Upper lobe of left lung (tissue), 6 donors: ENCODE data around the gene ATP11A. TPM values are rescaled to one million over a fixed set of nuclear protein-coding genes. Genes with fewer than 3 reads are reported as not detected.

ENCODE experiments used
- ATAC-seq, 2 donors: fragments of 200-7000 bp; cut with Tn5 transposase; one replicate each; pipeline ENCODE4 v1.9.1; 2022; ENCODE audit warnings: mild to moderate bottlenecking in 2 of 2, moderate library complexity in 2 of 2; ENCODE audit not compliant: low FRiP score in 2 of 2
- DNase-seq, 2 donors: peaks; one replicate each; pipeline ENCODE4 v3.0.0-alpha.2; 2019 to 2020
- H3K27ac ChIP-seq, 4 donors: fragments of 200-600 bp; sonication (generic); one replicate each; pipeline ENCODE4 v1.5.1; 2016 to 2019
- H3K27me3 ChIP-seq, 4 donors: fragments of 200-600 bp; sonication (generic); one replicate each; pipeline ENCODE4 v1.5.1; 2017 to 2019
- H3K36me3 ChIP-seq, 4 donors: fragments of 200-600 bp; sonication (generic); one replicate each; pipeline ENCODE4 v1.5.1; 2016 to 2019
- H3K4me1 ChIP-seq, 4 donors: fragments of 200-600 bp; sonication (generic); one replicate each; pipeline ENCODE4 v1.5.1; 2018 to 2019
- H3K4me3 ChIP-seq, 4 donors: fragments of 200-600 bp; sonication (generic); one replicate each; pipeline ENCODE4 v1.5.1; 2017 to 2019; ENCODE audit warnings: mild to moderate bottlenecking in 2 of 4, moderate library complexity in 1 of 4
- H3K9me3 ChIP-seq, 4 donors: fragments of 200-600 bp; sonication (generic); one replicate each; pipeline ENCODE4 v1.5.1; 2018 to 2019
- CTCF ChIP-seq, 6 experiments: fragments of 450-650 bp in 4 of 6; fragments of 200-600 bp in 2 of 6; sonication (generic) in 2 of 6; IDR thresholded peaks; one replicate each; pipeline ENCODE4 v1.5.1; 2016 to 2019; ENCODE audit warnings: antibody characterized with exemption in 6 of 6
- EP300 ChIP-seq, 4 donors: sonication (generic); formaldehyde crosslinking; IDR thresholded peaks; one replicate each; pipeline ENCODE4 v1.5.1; 2017; ENCODE audit warnings: antibody characterized with exemption in 4 of 4, control low read depth in 2 of 4
- POLR2A ChIP-seq, 4 donors: fragments of 450-650 bp; IDR thresholded peaks; one replicate each; pipeline ENCODE4 v1.5.1; 2016 to 2017; ENCODE audit warnings: antibody characterized with exemption in 4 of 4, mild to moderate bottlenecking in 2 of 4
- POLR2AphosphoS5 ChIP-seq, 2 donors: sonication (generic); formaldehyde crosslinking; IDR thresholded peaks; one replicate each; pipeline ENCODE4 v1.5.1; 2017; ENCODE audit warnings: antibody characterized with exemption in 2 of 2
- WGBS, 2 donors: methylation state at CpG; one replicate each; pipeline ENCODE4 v1.1.5; 2017 to 2018; 5-methylcytosine and 5-hydroxymethylcytosine counted together
- total RNA-seq, 6 donors: library from RNA; depleted of rRNA in 4 of 6; stranded (reverse); fragments of >200 nt in 4 of 6; gene quantifications; one replicate each; pipeline versions ENCODE4 v1.1.0 to v1.2.1, GENCODE V29; 2016 to 2021
- donor health status: DM: no; HTN: no; CAD: no; lungs with moderate emphysema.
- donor health status: DM: no; HTN: yes; CAD: no; lungs with severe emphysema.

ATP11A gene
- total RNA-seq, 6 donors from 2014 or later, result 159 to 285 (median 260) TPM

- DNase-seq, result no peak
- Histone ChIP-seq H3K4me1 (no peaks in the 10 kb centered on the region), H3K4me3 (no peak overlapping the region), H3K9me3 (no peaks in the 10 kb centered on the region), H3K27me3 (no peaks in the 10 kb centered on the region), H3K36me3 (no peaks in the 10 kb centered on the region), H3K27ac (no peak overlapping the region)
- TF ChIP-seq POLR2AphosphoS5 (IDR thresholded peaks at IDR 0.05), result no peak
- TF ChIP-seq POLR2A (IDR thresholded peaks at IDR 0.05), result no peak
- no peak for TF ChIP-seq EP300 (IDR thresholded peaks at IDR 0.05)
- no peak for TF ChIP-seq CTCF (IDR thresholded peaks at IDR 0.05)
- 81 to 91% methylated on average over 13 of the region's 13 CpGs for WGBS, 2 donors
- no peak for ATAC-seq
These were observed 20.9 kb upstream of the ATP11A start for GRCh38 chr13:112668924-112669323.

- 83 to 88% methylated on average over 10 of the region's 10 CpGs for WGBS, 2 donors
- TF ChIP-seq POLR2AphosphoS5 (IDR thresholded peaks at IDR 0.05) (no peak), CTCF (IDR thresholded peaks at IDR 0.05) (no peak), POLR2A (IDR thresholded peaks at IDR 0.05) (no peak), EP300 (IDR thresholded peaks at IDR 0.05) (no peak)
- no peaks in the 10 kb centered on the region for H3K9me3 ChIP-seq
- no peaks in the 10 kb centered on the region for H3K36me3 ChIP-seq
- no peak overlapping the region for H3K4me3 ChIP-seq
- no peaks in the 10 kb centered on the region for H3K4me1 ChIP-seq
- H3K27me3 ChIP-seq, result no peaks in the 10 kb centered on the region
- no peak overlapping the region for H3K27ac ChIP-seq
- ATAC-seq (peak; percentile 28 to 67), DNase-seq (no peak)
These were observed 19.8 kb upstream of the ATP11A start for GRCh38 chr13:112669881-112670499.

GRCh38 chr13:112670864-112671263, 19.0 kb upstream of the ATP11A start:
- Histone ChIP-seq H3K27ac (no peak overlapping the region), H3K27me3 (no peaks in the 10 kb centered on the region), H3K4me1 (no peaks in the 10 kb centered on the region), H3K4me3 (no peak overlapping the region), H3K9me3 (no peaks in the 10 kb centered on the region), H3K36me3 (no peaks in the 10 kb centered on the region)
- TF ChIP-seq CTCF (IDR thresholded peaks at IDR 0.05), result no peak
- TF ChIP-seq EP300 (IDR thresholded peaks at IDR 0.05), result no peak
- no peak for TF ChIP-seq POLR2A (IDR thresholded peaks at IDR 0.05)
- no peak for TF ChIP-seq POLR2AphosphoS5 (IDR thresholded peaks at IDR 0.05)
- WGBS, 2 donors, result 67 to 76% methylated on average over 9 of the region's 9 CpGs
- ATAC-seq, result no peak
- DNase-seq, result no peak

- ATAC-seq, result no peak
- Histone ChIP-seq H3K27ac (no peak overlapping the region), H3K4me3 (no peak overlapping the region), H3K27me3 (no peaks in the 10 kb centered on the region), H3K36me3 (no peaks in the 10 kb centered on the region), H3K9me3 (no peaks in the 10 kb centered on the region), H3K4me1 (no peaks in the 10 kb centered on the region)
- no peak for DNase-seq
- 92 to 95% methylated on average over 10 of the region's 10 CpGs for WGBS, 2 donors
- TF ChIP-seq EP300 (IDR thresholded peaks at IDR 0.05), result no peak
- TF ChIP-seq CTCF (IDR thresholded peaks at IDR 0.05), result no peak
- TF ChIP-seq POLR2A (IDR thresholded peaks at IDR 0.05), result no peak
- TF ChIP-seq POLR2AphosphoS5 (IDR thresholded peaks at IDR 0.05), result no peak
These were observed 18.5 kb upstream of the ATP11A start for GRCh38 chr13:112671359-112671758.

GRCh38 chr13:112672651-112673284, 17.1 kb upstream of the ATP11A start:
- WGBS, 2 donors, result 85 to 86% methylated on average over 8 of the region's 8 CpGs
- TF ChIP-seq CTCF (IDR thresholded peaks at IDR 0.05) (no peak), POLR2AphosphoS5 (IDR thresholded peaks at IDR 0.05) (no peak), POLR2A (IDR thresholded peaks at IDR 0.05) (no peak), EP300 (IDR thresholded peaks at IDR 0.05) (no peak)
- Histone ChIP-seq H3K9me3 (no peaks in the 10 kb centered on the region), H3K27me3 (no peaks in the 10 kb centered on the region), H3K4me1 (no peaks in the 10 kb centered on the region), H3K27ac (no peak overlapping the region), H3K36me3 (no peaks in the 10 kb centered on the region), H3K4me3 (no peak overlapping the region)
- DNase-seq, result no peak
- no peak for ATAC-seq
